Mammary epithelial cell (primary cell): ENCODE measurements around the gene TNP2.

Source experiments
- EZH2 ChIP-seq: IDR thresholded peaks from 2 replicates; pipeline ENCODE4 v1.6.1; 2012; ENCODE audit warnings: low read length, inconsistent platforms, borderline replicate concordance
- TF ChIP-seq, protein P1 (sequence below), 2 donors: IDR thresholded peaks in 1 of 2; conservative IDR thresholded peaks in 1 of 2; 2 replicates each; pipeline ENCODE4 v1.5.1; 2011 to 2012; ENCODE audit warnings: inconsistent platforms in 2 of 2, low read length in 2 of 2, mild to moderate bottlenecking in 2 of 2, control low read depth in 1 of 2, low read depth in 1 of 2; ENCODE audit not compliant: insufficient read depth in 1 of 2; ENCODE audit errors: extremely low read depth in 1 of 2

GRCh38 chr16:11225677-11226549, 43.2 kb downstream of the TNP2 start:
- TF ChIP-seq, protein P1, sequence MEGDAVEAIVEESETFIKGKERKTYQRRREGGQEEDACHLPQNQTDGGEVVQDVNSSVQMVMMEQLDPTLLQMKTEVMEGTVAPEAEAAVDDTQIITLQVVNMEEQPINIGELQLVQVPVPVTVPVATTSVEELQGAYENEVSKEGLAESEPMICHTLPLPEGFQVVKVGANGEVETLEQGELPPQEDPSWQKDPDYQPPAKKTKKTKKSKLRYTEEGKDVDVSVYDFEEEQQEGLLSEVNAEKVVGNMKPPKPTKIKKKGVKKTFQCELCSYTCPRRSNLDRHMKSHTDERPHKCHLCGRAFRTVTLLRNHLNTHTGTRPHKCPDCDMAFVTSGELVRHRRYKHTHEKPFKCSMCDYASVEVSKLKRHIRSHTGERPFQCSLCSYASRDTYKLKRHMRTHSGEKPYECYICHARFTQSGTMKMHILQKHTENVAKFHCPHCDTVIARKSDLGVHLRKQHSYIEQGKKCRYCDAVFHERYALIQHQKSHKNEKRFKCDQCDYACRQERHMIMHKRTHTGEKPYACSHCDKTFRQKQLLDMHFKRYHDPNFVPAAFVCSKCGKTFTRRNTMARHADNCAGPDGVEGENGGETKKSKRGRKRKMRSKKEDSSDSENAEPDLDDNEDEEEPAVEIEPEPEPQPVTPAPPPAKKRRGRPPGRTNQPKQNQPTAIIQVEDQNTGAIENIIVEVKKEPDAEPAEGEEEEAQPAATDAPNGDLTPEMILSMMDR (conservative IDR thresholded peaks at IDR 0.05 in 1 of 2, IDR thresholded peaks at IDR 0.05 in 1 of 2; ENCODE audit: extremely low read depth in 1 of 2, insufficient read depth in 1 of 2, low read depth in 1 of 2, low read length in 2 of 2): no peak
- TF ChIP-seq EZH2: no peak
